Neural cell (in vitro differentiated cells): ENCODE measurements around the gene RSPO4.

ENCODE experiments used
- EZH2 ChIP-seq: fragments of 200-600, 300-800 bp; shearing (Covaris generic), sonication (generic); IDR thresholded peaks from 2 replicates; pipeline ENCODE4 v1.6.1; 2014; ENCODE audit warnings: antibody characterized with exemption, low read length, borderline replicate concordance, mild to moderate bottlenecking; ENCODE audit not compliant: insufficient read depth, poor library complexity, severe bottlenecking
- REST ChIP-seq: IDR thresholded peaks from 2 replicates; pipeline ENCODE4 v1.6.1; 2012; ENCODE audit warnings: borderline replicate concordance
- SMC3 ChIP-seq: fragments of 450-650 bp; conservative IDR thresholded peaks from 2 replicates; pipeline ENCODE4 v1.6.1; 2014; ENCODE audit warnings: antibody characterized with exemption, mild to moderate bottlenecking, moderate library complexity; ENCODE audit not compliant: poor library complexity
- TF ChIP-seq, protein P1 (sequence below): fragments of 450-650 bp; IDR thresholded peaks from 2 replicates; pipeline ENCODE4 v1.5.1; 2014; ENCODE audit warnings: antibody characterized with exemption, mild to moderate bottlenecking, moderate library complexity; ENCODE audit not compliant: poor library complexity, severe bottlenecking

DNA sequence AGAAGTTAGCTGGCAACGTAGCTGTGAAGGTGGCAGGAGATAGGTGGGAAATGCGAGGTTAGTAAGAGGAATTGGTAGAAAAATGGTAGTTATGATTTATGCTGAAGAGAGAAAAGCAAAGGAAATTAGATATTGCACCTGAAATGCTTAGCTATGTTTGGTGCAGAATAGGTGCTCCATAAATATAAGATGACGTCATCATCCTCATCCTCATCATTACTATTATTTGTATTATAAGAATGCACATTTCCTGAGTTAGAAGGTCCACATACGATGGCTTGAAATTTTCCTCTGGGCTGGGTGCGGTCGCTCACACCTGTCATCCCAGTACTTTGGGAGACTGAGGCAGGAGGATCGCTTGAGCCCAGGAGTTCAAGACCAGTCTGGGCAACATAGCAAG lies 46.5 kb downstream of the RSPO4 start:
- TF ChIP-seq, protein P1, sequence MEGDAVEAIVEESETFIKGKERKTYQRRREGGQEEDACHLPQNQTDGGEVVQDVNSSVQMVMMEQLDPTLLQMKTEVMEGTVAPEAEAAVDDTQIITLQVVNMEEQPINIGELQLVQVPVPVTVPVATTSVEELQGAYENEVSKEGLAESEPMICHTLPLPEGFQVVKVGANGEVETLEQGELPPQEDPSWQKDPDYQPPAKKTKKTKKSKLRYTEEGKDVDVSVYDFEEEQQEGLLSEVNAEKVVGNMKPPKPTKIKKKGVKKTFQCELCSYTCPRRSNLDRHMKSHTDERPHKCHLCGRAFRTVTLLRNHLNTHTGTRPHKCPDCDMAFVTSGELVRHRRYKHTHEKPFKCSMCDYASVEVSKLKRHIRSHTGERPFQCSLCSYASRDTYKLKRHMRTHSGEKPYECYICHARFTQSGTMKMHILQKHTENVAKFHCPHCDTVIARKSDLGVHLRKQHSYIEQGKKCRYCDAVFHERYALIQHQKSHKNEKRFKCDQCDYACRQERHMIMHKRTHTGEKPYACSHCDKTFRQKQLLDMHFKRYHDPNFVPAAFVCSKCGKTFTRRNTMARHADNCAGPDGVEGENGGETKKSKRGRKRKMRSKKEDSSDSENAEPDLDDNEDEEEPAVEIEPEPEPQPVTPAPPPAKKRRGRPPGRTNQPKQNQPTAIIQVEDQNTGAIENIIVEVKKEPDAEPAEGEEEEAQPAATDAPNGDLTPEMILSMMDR, result no peak
- TF ChIP-seq SMC3, result no peak
- no peak for TF ChIP-seq EZH2
- no peak for TF ChIP-seq REST
